Keratinocyte (primary cell): ENCODE results near the gene PIN1. TPM values are rescaled to one million over a fixed set of nuclear protein-coding genes. Genes with fewer than 3 reads are reported as not detected.

Experiments
- DNase-seq: peaks from one replicate; pipeline ENCODE4 v3.0.0-alpha.2; 2011; ENCODE audit warnings: low read depth, missing footprints, low spot score
- FAIRE-seq: peaks from 2 replicates; lab custom pipeline; 2011; peaks lifted over from hg19 to GRCh38; lab: Jason Lieb, UNC
- H2AFZ ChIP-seq: 2 replicates; pipeline ENCODE4 v1.6.0; 2012; ENCODE audit warnings: low read length, control low read depth, inconsistent platforms; ENCODE audit not compliant: control insufficient read depth
- H3K27ac ChIP-seq: 2 replicates; pipeline ENCODE4 v1.5.1; 2011; ENCODE audit warnings: low read length; ENCODE audit not compliant: control insufficient read depth, insufficient read depth
- H3K27me3 ChIP-seq: 3 replicates; pipeline ENCODE4 v1.6.0; 2011; ENCODE audit warnings: low read length; ENCODE audit not compliant: control insufficient read depth, insufficient read depth; ENCODE audit errors: extremely low read depth
- H3K36me3 ChIP-seq, 2 experiments: 2 replicates in 1 of 2; 3 replicates in 1 of 2; pipeline ENCODE4 v1.5.1; 2011; ENCODE audit warnings: low read length in 2 of 2, mild to moderate bottlenecking in 1 of 2; ENCODE audit not compliant: control insufficient read depth in 2 of 2, insufficient read depth in 2 of 2; ENCODE audit errors: extremely low read depth in 1 of 2
- H3K4me1 ChIP-seq: 3 replicates; pipeline ENCODE4 v1.5.1; 2011; ENCODE audit warnings: low read length; ENCODE audit not compliant: control insufficient read depth, insufficient read depth; ENCODE audit errors: extremely low read depth
- H3K4me2 ChIP-seq: 3 replicates; pipeline ENCODE4 v1.6.0; 2011; ENCODE audit warnings: low read depth, low read length; ENCODE audit not compliant: control insufficient read depth, insufficient read depth; ENCODE audit errors: extremely low read depth
- H3K4me3 ChIP-seq, 3 experiments: fragments of 200-600 bp in 1 of 3; sonication (generic) in 1 of 3; 2 replicates in 2 of 3; 3 replicates in 1 of 3; pipeline ENCODE4 v1.5.1; 2011 to 2016; ENCODE audit warnings: low read length in 3 of 3, mild to moderate bottlenecking in 3 of 3, control low read depth in 2 of 3, inconsistent platforms in 1 of 3, low read depth in 1 of 3, mixed read lengths in 1 of 3, mixed run types in 1 of 3, moderate library complexity in 1 of 3; ENCODE audit not compliant: control insufficient read depth in 2 of 3, insufficient read depth in 2 of 3; ENCODE audit errors: extremely low read depth in 1 of 3
- H3K79me2 ChIP-seq: 2 replicates; pipeline ENCODE4 v1.6.0; 2012; ENCODE audit warnings: low read length; ENCODE audit not compliant: control insufficient read depth, insufficient read depth
- H3K9ac ChIP-seq: 3 replicates; pipeline ENCODE4 v1.6.0; 2011; ENCODE audit warnings: low read length; ENCODE audit not compliant: control insufficient read depth, insufficient read depth; ENCODE audit errors: extremely low read depth
- H3K9me1 ChIP-seq: 3 replicates; pipeline ENCODE4 v1.6.0; 2011; ENCODE audit warnings: low read length; ENCODE audit not compliant: control insufficient read depth, insufficient read depth; ENCODE audit errors: extremely low read depth
- H3K9me3 ChIP-seq: 2 replicates; pipeline ENCODE4 v1.5.1; 2012; ENCODE audit warnings: low read depth, low read length; ENCODE audit not compliant: control insufficient read depth
- H4K20me1 ChIP-seq: 3 replicates; pipeline ENCODE4 v1.6.0; 2011; ENCODE audit warnings: low read length; ENCODE audit not compliant: control insufficient read depth, insufficient read depth; ENCODE audit errors: extremely low read depth
- EZH2 ChIP-seq: IDR thresholded peaks from one replicate; pipeline ENCODE4 v1.6.1; 2012; ENCODE audit warnings: inconsistent platforms, mild to moderate bottlenecking, low read length, moderate library complexity
- dilution Hi-C: fragments of 300-500 bp; cut with MboI; formaldehyde crosslinking; loops from one replicate; pipeline ENCODE4 v1.7.0; 2020; ENCODE audit warnings: low sequenced_read_pairs; ENCODE audit not compliant: extremely low pct_ligation_motif_present
- polyA plus RNA-seq, 5 experiments: library from polyadenylated mRNA; depleted of rRNA in 3 of 5; stranded (reverse) in 3 of 5; stranded (forward) in 1 of 5; unstranded in 1 of 5; fragments of >200 nt; gene quantifications; 1 replicate in 1 of 5; 2 replicates in 3 of 5; 3 replicates in 1 of 5; pipeline versions ENCODE4 v1.2.1 to v1.2.3, GENCODE V29; 2011 to 2012; ENCODE audit warnings: missing spikeins in 2 of 5, low read depth in 1 of 5, low replicate concordance in 1 of 5
- TF ChIP-seq, protein P1 (sequence below), 3 experiments: IDR thresholded peaks in 1 of 3; conservative IDR thresholded peaks in 1 of 3; optimal IDR thresholded peaks in 1 of 3; 2 replicates in 2 of 3; 3 replicates in 1 of 3; pipeline versions ENCODE3 to v1.5.1; 2011; ENCODE audit warnings: low read length in 3 of 3, mild to moderate bottlenecking in 3 of 3, moderate library complexity in 2 of 3, control low read depth in 1 of 3, inconsistent platforms in 1 of 3; ENCODE audit not compliant: insufficient read depth in 2 of 3; ENCODE audit errors: extremely low read depth in 1 of 3

Gene PIN1
- polyA plus RNA-seq, 1 donor (not counting 4 experiments of a cell fraction or from before 2014, with no cell fraction given): 39.8 TPM

DNA sequence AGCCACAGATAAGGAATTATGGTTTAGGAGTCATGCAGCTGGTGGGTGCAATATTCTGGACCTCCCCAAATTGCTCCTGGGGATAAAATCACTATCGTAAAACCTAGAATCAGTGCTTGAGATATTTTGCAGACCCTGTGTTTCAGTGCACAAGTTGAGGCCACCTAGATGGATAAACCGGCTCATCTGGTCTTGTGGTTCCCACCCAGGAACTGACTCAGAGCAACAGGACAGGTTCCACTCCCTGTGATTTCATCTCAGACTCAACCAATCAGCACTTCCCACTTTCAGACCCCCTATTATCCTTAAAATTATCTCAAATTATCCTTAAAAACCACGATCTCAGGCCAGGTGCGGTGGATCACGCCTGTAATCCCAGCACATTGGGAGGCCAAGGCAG is 37.2 kb upstream of the PIN1 start:
- H3K9me3 ChIP-seq: no peaks in the 10 kb centered on the region
- DNase-seq: no peak
- peaks cover 13% of the 10 kb centered on the region for H3K4me1 ChIP-seq
- H3K36me3 ChIP-seq: no peaks in the 10 kb centered on the region
- dilution Hi-C loops: no loop called here
- no peaks in the 10 kb centered on the region for H3K27me3 ChIP-seq
- H3K4me2 ChIP-seq: peak overlapping the region; percentile 35
- H4K20me1 ChIP-seq: no peaks in the 10 kb centered on the region
- H3K4me3 ChIP-seq: no peak overlapping the region
- peak; percentile 52 for FAIRE-seq
- no peaks in the 10 kb centered on the region for H3K79me2 ChIP-seq
- TF ChIP-seq, protein P1, sequence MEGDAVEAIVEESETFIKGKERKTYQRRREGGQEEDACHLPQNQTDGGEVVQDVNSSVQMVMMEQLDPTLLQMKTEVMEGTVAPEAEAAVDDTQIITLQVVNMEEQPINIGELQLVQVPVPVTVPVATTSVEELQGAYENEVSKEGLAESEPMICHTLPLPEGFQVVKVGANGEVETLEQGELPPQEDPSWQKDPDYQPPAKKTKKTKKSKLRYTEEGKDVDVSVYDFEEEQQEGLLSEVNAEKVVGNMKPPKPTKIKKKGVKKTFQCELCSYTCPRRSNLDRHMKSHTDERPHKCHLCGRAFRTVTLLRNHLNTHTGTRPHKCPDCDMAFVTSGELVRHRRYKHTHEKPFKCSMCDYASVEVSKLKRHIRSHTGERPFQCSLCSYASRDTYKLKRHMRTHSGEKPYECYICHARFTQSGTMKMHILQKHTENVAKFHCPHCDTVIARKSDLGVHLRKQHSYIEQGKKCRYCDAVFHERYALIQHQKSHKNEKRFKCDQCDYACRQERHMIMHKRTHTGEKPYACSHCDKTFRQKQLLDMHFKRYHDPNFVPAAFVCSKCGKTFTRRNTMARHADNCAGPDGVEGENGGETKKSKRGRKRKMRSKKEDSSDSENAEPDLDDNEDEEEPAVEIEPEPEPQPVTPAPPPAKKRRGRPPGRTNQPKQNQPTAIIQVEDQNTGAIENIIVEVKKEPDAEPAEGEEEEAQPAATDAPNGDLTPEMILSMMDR (optimal IDR thresholded peaks at IDR 0.05 in 1 of 3, IDR thresholded peaks at IDR 0.05 in 1 of 3, conservative IDR thresholded peaks at IDR 0.05 in 1 of 3; ENCODE audit: extremely low read depth in 1 of 3, insufficient read depth in 2 of 3, low read length in 3 of 3): no peak
- no peak overlapping the region for H3K27ac ChIP-seq
- H3K9me1 ChIP-seq: no peaks in the 10 kb centered on the region
- no peak overlapping the region for H3K9ac ChIP-seq
- no peak overlapping the region for H2AFZ ChIP-seq

DNA sequence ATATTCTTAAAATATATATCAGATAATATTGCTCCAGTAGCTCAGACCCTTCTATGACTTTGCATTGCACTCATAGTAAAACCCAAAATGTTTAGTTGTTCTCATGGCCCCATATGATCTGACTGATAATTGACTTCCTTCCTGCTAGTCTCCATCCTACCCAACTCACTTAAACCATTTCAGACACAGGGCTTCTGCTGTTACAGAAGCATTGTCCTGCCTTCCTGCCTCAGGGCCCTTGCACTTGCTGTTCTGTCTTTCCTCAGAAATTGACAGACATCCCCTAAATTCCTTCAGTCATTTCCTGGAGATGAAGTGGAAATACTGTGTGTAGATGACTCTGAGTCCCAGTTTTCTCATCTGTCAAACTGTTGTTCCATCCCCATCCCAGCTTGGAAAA is 36.0 kb upstream of the PIN1 start:
- no peaks in the 10 kb centered on the region for H3K36me3 ChIP-seq
- H2AFZ ChIP-seq: no peak overlapping the region
- no peaks in the 10 kb centered on the region for H3K27me3 ChIP-seq
- no peak for FAIRE-seq
- no peak overlapping the region for H3K9ac ChIP-seq
- DNase-seq: no peak
- peaks cover 13% of the 10 kb centered on the region for H3K4me1 ChIP-seq
- no peak overlapping the region for H3K27ac ChIP-seq
- H3K9me1 ChIP-seq: no peaks in the 10 kb centered on the region
- H3K4me2 ChIP-seq: no peak overlapping the region
- dilution Hi-C loops: no loop called here
- H3K4me3 ChIP-seq: no peak overlapping the region
- no peaks in the 10 kb centered on the region for H3K9me3 ChIP-seq
- no peaks in the 10 kb centered on the region for H4K20me1 ChIP-seq
- H3K79me2 ChIP-seq: no peaks in the 10 kb centered on the region
- TF ChIP-seq EZH2: no peak
- TF ChIP-seq, protein P1 (optimal IDR thresholded peaks at IDR 0.05 in 1 of 3, IDR thresholded peaks at IDR 0.05 in 1 of 3, conservative IDR thresholded peaks at IDR 0.05 in 1 of 3; ENCODE audit: extremely low read depth in 1 of 3, insufficient read depth in 2 of 3, low read length in 3 of 3): no peak
